ENCODE measurements around the gene PARD6A.

The PARD6A gene

DNA sequence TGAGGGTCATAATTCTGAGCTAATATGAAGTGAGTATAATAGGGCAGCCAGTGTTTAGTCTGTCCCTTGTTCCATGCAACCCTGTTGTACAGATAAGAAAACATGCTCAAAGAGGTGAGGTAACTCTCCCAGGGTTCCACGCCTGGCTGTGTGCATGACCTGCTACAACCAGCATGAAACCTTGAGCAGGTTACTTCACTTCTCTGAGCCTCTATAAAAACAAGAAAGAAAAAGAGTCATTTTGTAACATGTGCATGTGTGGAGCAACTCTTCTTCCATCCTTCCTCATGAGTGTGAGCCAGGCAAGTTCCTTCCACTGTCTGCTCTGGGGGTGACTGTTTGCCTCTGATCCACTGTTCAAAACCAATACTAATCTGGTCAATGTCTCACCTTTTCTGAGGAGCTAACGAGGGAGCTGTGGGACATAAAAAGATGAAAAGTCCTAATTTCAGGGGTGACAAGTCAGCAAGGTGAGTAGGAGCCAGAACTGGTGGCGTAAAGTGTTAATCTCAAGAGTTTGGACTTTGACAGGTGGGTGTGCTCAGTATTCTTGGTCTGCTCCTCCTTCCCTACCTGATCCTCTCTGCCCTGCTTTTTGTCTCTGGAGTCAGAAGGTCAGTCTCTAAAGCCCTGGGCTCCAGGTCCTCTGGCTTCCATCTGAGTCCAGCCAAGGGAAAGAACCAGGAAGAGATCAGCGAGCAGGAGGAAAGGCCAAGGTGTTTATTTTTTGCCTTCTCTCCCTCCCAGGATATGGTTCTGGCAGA is 36.8 kb downstream of the PARD6A start:
- no peak for DNase-seq

DNA sequence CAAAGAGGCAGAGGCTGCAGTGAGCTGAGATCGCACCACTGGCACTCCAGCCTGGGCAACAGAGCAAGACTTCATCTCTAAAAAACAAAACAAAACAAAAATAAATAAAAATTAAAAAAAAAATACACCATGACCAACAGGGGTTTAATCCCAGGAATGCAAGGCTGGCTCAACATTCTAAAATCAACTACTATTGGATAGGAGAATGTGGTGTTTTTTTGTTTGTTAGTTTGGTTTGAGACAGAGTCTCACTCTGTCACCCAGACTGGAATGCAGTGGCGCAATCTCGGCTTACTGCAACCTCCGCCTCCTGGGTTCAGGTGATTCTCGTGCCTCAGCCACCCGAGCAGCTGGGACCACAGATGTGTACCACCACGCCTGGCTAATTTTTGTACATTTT is 38.5 kb downstream of the PARD6A start:
- DNase-seq: no peak

DNA sequence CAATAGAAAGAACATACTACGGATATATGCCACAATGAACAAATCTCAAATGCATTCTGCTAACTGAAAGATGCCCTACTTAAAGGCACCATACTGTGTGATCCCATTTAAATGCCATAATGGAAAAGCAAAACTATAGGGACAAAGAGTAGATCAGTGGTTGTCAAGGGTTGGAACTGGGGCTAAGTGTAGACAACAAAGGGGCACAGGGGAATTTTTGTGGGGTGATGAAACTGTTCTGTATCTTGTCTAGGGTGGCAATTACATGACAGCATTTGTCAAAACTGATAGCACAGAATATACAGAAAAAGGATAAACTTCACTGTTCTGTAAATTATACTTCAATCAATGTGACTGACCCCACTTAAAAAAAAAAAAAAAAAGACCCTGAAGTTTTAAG is 40.7 kb downstream of the PARD6A start:
- DNase-seq: no peak

DNA sequence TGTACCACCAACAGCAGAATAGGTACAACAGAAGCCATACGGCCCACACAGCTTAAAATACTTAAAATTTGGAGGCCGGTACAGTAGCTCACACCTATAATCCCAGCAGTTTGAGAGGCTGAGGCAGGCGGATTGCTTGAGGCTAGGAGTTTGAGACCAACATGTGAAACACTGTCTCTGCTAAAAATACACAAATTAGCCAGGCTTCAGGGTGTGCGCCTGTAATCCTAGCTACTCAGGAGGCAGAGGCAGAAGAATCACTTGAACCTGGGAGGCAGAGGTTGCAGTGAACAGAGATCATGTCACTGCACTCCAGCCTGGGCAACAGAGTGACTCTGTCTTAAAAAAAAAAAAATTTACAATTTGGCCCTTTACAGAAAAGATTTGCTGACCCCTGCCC is 41.4 kb downstream of the PARD6A start:
- no peak for DNase-seq

DNA sequence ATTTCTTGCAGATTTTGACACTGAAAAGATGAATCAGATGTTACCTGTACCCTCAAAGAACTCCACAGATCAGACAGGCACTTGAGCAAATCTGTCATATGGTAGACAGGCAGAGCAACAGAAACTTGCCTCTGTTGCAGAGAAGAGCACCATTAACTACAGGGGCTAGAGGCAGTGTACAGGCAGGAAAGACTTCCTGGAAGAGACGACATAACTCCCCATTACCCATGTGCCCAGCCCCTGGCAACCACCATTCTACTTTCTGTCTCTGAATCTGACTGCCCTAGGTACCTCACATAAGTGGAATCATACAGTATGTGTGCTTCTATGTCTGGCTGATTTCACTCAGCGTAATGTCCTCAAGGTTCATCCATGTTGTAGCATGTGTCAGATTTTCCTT is 42.9 kb downstream of the PARD6A start:
- DNase-seq: no peak

DNA sequence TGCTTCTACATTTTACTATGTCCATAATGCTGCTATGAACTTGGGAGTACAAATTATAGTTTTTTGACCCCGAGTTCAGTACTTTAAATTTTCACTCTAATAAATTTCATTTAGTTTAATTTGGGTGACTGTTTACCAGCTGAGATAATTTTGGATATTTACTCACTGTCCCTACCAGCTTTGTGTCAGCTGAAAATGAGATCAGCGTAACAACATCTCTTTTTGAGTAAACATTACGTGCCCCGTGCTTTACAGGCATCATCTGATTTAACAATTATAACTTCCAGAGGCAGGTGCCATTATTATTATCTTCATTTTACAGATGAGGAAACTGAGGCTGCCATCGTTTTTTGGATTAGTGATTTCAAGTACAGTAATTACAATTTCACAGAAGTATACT is 43.4 kb downstream of the PARD6A start:
- no peak for DNase-seq

DNA sequence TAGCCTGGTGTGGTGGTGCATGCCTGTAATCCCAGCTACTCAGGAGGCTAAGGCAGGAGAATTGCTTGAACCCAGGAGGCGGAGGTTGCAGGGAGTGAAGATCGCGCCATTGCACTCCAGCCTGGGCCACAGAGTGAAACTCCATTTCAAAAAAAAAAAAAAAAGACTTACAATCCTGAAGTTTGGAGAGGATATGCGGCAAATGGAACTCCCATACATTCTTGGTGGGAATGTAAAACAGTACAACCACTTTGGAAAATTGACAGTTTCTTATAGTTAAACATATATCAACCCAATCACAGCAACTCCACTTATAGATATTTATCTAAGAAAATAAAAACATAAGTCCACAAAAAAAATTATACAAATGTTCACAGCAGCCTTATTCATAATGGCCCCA is 46.5 kb downstream of the PARD6A start:
- no peak for DNase-seq

DNA sequence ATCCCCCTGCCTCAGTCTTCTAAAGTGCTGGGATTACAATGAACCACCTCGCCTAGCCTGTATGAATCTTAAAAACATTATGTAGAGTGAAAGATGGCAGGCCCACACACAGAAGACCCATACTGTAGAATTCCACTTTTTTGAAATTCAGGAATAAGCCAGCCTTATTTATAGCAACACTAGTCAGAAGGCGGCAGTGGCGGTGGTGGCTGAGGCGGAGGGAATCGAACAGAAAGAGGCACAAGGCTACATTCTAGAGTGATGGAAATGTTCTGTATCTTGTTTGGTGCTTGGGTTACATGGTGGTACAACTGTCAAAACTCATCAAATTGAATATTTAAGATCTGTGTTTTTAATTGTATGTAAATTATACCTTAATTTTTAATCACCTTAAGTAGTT is 47.0 kb downstream of the PARD6A start:
- DNase-seq: no peak

DNA sequence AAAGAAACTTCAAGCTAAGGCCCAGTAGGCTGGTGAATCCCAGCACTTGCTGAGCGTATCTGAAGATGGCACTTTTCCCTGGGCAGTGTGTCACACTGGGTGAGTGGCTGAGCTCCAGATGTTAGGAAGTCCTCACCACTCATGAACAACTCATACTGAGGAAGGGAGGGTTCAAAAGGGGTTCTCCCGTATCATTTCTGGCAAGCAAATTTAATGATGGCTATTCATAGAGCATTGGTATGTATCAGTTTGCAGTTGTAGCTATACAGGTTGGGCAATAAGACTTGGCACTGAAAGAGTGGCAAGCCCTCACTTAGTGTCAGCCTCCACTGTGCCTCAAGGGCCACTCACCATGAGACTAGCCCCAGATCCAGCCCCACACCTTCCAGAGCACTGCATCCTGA is 47.6 kb downstream of the PARD6A start:
- no peak for DNase-seq

DNA sequence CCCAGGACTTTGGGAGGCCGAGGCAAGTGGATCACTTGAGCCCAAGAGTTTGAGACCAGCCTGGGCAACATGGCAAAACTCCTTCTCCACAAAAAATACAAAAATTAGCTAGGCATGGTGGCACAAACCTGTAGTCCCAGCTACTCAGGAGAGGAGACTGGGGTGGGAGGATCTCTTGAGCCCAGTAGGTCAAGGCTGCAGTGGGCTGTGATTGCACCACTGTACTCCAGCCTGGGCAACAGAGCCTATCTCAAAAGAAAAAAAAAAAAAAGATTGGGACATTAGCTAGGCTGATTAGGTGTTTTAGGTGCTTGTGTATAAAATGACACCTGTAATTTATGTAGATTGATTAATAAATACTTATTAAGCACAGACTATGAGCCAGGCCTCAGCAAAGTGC is 48.3 kb downstream of the PARD6A start:
- no peak for DNase-seq

DNA sequence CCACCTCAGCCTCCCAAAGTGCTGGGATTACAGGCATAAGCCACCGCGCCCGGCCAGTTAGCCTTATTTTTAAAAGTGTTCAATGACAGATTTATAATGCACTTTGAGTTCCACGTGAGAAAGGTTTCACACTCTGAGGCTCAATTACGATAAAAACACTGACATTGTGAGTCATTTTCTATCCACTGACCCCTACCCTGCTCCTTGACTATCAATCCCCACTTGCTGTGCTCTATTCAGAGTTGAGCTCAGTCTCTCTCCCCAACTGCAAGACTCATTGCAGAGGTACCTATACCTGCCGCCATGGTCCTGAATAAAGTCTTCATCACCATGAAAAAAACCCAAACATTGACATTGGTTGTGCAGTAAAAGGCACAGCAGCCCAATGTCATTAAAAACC is 49.8 kb downstream of the PARD6A start:
- DNase-seq: no peak
